Hepatocyte (in vitro differentiated cells): ENCODE measurements around the gene LRMDA. TPM values are rescaled to one million over a fixed set of nuclear protein-coding genes. Genes with fewer than 3 reads are reported as not detected.

ENCODE experiments used
- DNase-seq: peaks from one replicate; pipeline ENCODE4 v3.0.0-alpha.2; 2016; ENCODE audit warnings: low spot score
- H2AFZ ChIP-seq: fragments of 200-600 bp; sonication (generic); 2 replicates; pipeline ENCODE4 v1.6.0; 2016; ENCODE audit warnings: antibody characterized with exemption, mild to moderate bottlenecking
- H3K27ac ChIP-seq: fragments of 200-600 bp; sonication (generic); 2 replicates; pipeline ENCODE4 v1.5.1; 2016; ENCODE audit warnings: mild to moderate bottlenecking
- H3K27me3 ChIP-seq: fragments of 200-600 bp; sonication (generic); 2 replicates; pipeline ENCODE4 v1.6.1; 2016
- H3K36me3 ChIP-seq: fragments of 200-600 bp; sonication (generic); replicated peaks from 2 replicates; pipeline ENCODE4 v1.5.1; 2016; ENCODE audit warnings: low read depth; ENCODE audit not compliant: insufficient read depth
- H3K4me1 ChIP-seq: fragments of 200-600 bp; sonication (generic); 2 replicates; pipeline ENCODE4 v1.5.1; 2016; ENCODE audit warnings: mild to moderate bottlenecking, moderate library complexity; ENCODE audit not compliant: insufficient read depth
- H3K4me2 ChIP-seq: fragments of 200-600 bp; sonication (generic); 2 replicates; pipeline ENCODE4 v1.6.0; 2016
- H3K4me3 ChIP-seq: fragments of 200-600 bp; sonication (generic); 2 replicates; pipeline ENCODE4 v1.5.1; 2016; ENCODE audit warnings: mild to moderate bottlenecking
- H3K79me2 ChIP-seq: fragments of 200-600 bp; sonication (generic); 2 replicates; pipeline ENCODE4 v1.6.0; 2017; ENCODE audit warnings: mild to moderate bottlenecking
- H3K9me2 ChIP-seq: fragments of 200-600 bp; sonication (generic); replicated peaks from 2 replicates; pipeline ENCODE4 v1.6.0; 2017; ENCODE audit warnings: mild to moderate bottlenecking; ENCODE audit not compliant: insufficient read depth
- H3K9me3 ChIP-seq: fragments of 200-600 bp; sonication (generic); 2 replicates; pipeline ENCODE4 v1.5.1; 2016; ENCODE audit warnings: low read depth, mild to moderate bottlenecking
- H4K20me1 ChIP-seq: fragments of 200-600 bp; sonication (generic); 2 replicates; pipeline ENCODE4 v1.6.0; 2016; ENCODE audit warnings: mild to moderate bottlenecking; ENCODE audit not compliant: insufficient read depth, poor library complexity, severe bottlenecking
- EZH2 ChIP-seq: fragments of 200-600 bp; sonication (generic); IDR thresholded peaks from 2 replicates; pipeline ENCODE4 v1.6.1; 2016; ENCODE audit warnings: antibody characterized with exemption, mild to moderate bottlenecking, borderline replicate concordance
- EZH2phosphoT487 ChIP-seq: fragments of 200-600 bp; sonication (generic); IDR thresholded peaks from one replicate; pipeline ENCODE4 v1.6.1; 2018; ENCODE audit warnings: antibody characterized with exemption, mild to moderate bottlenecking, low read depth, moderate library complexity; ENCODE audit not compliant: unreplicated experiment, severe bottlenecking
- WGBS: methylation state at CpG from one replicate; pipeline ENCODE4 v1.1.6; 2016; ENCODE audit warnings: low lambda C conversion rate; ENCODE audit errors: missing lambda C conversion rate; 5-methylcytosine and 5-hydroxymethylcytosine counted together
- polyA plus RNA-seq: library from polyadenylated mRNA; unstranded; fragments of >200 nt; fragmentation: Nextera tagmentation; extraction: Ambion mirVana; gene quantifications from 2 replicates; pipeline ENCODE4 v1.2.1, GENCODE V29; 2016
- total RNA-seq: library from RNA; depleted of rRNA; stranded (reverse); fragments of >200 nt; gene quantifications from 2 replicates; pipeline ENCODE4 v1.2.3, GENCODE V29; 2014
- TF ChIP-seq, protein P1 (sequence below): fragments of 200-600 bp; sonication (generic); IDR thresholded peaks from 2 replicates; pipeline ENCODE4 v1.5.1; 2016; ENCODE audit warnings: antibody characterized with exemption, mild to moderate bottlenecking; ENCODE audit not compliant: poor library complexity

LRMDA gene
- total and polyA plus RNA-seq, 2 experiments from 2014 or later: 5.6 to 15.7 TPM

DNA sequence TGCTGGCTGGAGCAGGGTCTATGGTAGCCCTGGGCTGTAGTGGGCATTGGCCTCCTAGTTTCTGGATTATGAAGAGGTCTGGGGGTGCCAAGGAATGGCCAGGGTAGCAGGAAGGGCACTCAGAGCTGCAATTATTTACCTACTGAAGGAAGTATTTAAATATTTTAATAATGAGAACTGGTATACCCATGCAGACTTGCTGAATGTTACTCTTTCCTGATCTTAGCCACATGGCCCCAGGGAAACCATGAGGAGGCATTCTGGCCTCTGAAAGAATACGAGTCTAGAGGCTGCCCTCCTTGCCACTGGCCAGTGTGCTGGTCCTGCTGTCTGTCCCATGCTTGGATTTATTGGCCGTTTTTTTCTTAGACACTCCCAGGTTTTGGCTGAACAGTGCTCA, 599.7 kb downstream of the LRMDA start:
- Histone ChIP-seq H3K27ac (no peak overlapping the region), H4K20me1 (no peaks in the 10 kb centered on the region)

DNA sequence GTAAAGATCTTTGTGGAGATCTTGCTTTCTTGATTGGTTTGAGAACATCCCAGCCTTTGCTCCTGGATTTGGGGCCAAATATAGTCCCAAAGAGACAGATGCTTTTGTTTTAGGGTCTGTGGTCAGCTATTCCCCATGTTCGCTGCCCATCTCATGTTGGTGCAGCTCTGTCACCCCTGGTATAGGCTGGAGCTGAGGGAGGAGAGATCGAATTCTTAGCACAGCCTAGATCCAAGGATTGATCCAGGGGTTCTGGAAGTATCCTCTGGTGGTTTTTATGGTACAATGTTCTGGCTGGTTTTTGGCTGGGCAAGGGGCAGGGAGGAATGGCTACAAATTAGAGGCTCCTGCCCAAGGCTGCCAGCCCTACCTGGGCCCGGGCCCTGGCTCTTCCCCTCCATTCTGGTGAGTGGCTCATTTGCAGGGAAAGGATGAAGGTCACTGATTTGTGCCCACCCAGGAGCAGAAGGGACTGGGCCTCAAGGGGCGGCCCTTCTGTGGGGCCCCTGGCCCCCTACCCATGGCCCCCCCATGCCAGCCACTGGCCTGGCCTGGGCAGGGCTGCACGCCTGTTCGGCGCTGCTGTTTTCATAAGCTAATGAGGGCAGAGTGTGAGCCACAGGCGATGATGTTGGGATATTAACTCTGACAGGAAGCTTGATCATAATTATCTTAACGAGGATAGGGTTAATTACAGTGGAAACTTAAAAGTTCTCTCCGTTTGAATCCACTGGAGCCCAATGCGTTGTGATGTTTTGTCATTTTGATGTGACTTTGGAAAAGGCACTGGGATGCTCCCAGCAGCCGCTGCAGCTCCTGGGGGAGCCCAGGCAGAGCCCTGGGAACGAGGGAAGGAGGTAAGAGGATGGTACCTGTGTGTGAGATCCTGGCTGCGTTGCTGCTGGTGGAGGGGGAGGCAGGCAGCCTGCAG, 600.6 kb downstream of the LRMDA start:
- Histone ChIP-seq H3K36me3 (no peaks in the 10 kb centered on the region), H3K4me2 (no peak overlapping the region), H3K4me3 (no peak overlapping the region), H3K9me2 (no peaks in the 10 kb centered on the region), H4K20me1 (no peaks in the 10 kb centered on the region), H3K9me3 (no peaks in the 10 kb centered on the region), H3K27ac (no peak overlapping the region), H3K4me1 (peaks cover 27% of the 10 kb centered on the region), H3K79me2 (no peaks in the 10 kb centered on the region), H3K27me3 (no peaks in the 10 kb centered on the region), H2AFZ (no peak overlapping the region)
- 94% methylated on average over 14 of the region's 14 CpGs for WGBS
- DNase-seq: no peak
- TF ChIP-seq EZH2phosphoT487 (no peak), EZH2 (no peak)
- TF ChIP-seq, protein P1, sequence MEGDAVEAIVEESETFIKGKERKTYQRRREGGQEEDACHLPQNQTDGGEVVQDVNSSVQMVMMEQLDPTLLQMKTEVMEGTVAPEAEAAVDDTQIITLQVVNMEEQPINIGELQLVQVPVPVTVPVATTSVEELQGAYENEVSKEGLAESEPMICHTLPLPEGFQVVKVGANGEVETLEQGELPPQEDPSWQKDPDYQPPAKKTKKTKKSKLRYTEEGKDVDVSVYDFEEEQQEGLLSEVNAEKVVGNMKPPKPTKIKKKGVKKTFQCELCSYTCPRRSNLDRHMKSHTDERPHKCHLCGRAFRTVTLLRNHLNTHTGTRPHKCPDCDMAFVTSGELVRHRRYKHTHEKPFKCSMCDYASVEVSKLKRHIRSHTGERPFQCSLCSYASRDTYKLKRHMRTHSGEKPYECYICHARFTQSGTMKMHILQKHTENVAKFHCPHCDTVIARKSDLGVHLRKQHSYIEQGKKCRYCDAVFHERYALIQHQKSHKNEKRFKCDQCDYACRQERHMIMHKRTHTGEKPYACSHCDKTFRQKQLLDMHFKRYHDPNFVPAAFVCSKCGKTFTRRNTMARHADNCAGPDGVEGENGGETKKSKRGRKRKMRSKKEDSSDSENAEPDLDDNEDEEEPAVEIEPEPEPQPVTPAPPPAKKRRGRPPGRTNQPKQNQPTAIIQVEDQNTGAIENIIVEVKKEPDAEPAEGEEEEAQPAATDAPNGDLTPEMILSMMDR: no peak

More for the DNA sequence above, 599.7 kb downstream of the LRMDA start:
- Histone ChIP-seq H2AFZ (no peak overlapping the region), H3K36me3 (no peaks in the 10 kb centered on the region), H3K9me2 (no peaks in the 10 kb centered on the region), H3K4me2 (no peak overlapping the region), H3K9me3 (no peaks in the 10 kb centered on the region), H3K4me1 (peaks cover 26% of the 10 kb centered on the region), H3K27me3 (no peaks in the 10 kb centered on the region), H3K4me3 (no peak overlapping the region), H3K79me2 (no peaks in the 10 kb centered on the region)
- 86% methylated on average over 2 of the region's 2 CpGs for WGBS
- TF ChIP-seq EZH2phosphoT487 (no peak), EZH2 (no peak)
- TF ChIP-seq, protein P1: no peak
- DNase-seq: no peak

DNA sequence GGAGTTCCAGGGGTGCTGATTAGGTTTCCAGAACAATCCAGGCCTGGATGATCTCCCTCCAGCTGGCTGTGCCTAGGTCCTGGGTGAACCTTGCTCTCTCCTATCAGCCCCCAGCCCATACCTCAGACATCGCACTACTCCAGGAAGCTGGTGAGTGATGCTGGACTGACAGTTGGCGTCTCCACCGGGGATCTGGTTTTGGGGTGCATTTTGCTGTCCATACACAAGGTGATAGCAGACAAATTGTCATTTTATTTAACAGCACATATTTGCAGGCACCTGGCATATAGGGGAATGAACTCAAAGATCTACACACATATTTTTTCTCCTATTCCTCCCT, 601.2 kb downstream of the LRMDA start:
- H3K9me3 ChIP-seq: no peaks in the 10 kb centered on the region
- H3K4me1 ChIP-seq: peaks cover 27% of the 10 kb centered on the region
- H3K79me2 ChIP-seq: no peaks in the 10 kb centered on the region
- no peak overlapping the region for H3K27ac ChIP-seq
- no peaks in the 10 kb centered on the region for H3K27me3 ChIP-seq
- WGBS: 96% methylated on average over 3 of the region's 3 CpGs
- H3K4me3 ChIP-seq: no peak overlapping the region
- no peaks in the 10 kb centered on the region for H3K36me3 ChIP-seq
- H2AFZ ChIP-seq: no peak overlapping the region
- H3K4me2 ChIP-seq: no peak overlapping the region
- DNase-seq: no peak
- TF ChIP-seq, protein P1: no peak
- TF ChIP-seq EZH2 (no peak), EZH2phosphoT487 (no peak)
- H3K9me2 ChIP-seq: no peaks in the 10 kb centered on the region
- no peaks in the 10 kb centered on the region for H4K20me1 ChIP-seq
